Stomach smooth muscle (tissue), 2 donors: Measurements from ENCODE around the gene FOXR1.

ENCODE experiments used
- H3K27ac ChIP-seq: one replicate; pipeline ENCODE4 v1.7.0; 2013; ENCODE audit warnings: mild to moderate bottlenecking, low read length, inconsistent platforms
- H3K27me3 ChIP-seq, 2 donors: one replicate each; pipeline ENCODE4 v1.7.0; 2013; ENCODE audit warnings: low read length in 2 of 2; ENCODE audit not compliant: insufficient read depth in 2 of 2, control insufficient read depth in 1 of 2
- H3K36me3 ChIP-seq, 2 donors: one replicate each; pipeline ENCODE4 v1.7.0; 2013; ENCODE audit warnings: low read length in 2 of 2; ENCODE audit not compliant: control insufficient read depth in 2 of 2, insufficient read depth in 2 of 2
- H3K4me1 ChIP-seq: one replicate; pipeline ENCODE4 v1.7.0; 2013; ENCODE audit warnings: low read length; ENCODE audit not compliant: control insufficient read depth, insufficient read depth
- H3K4me3 ChIP-seq, 2 donors: one replicate each; pipeline ENCODE4 v1.7.0; 2013; ENCODE audit warnings: low read length in 2 of 2
- H3K9ac ChIP-seq, 2 donors: one replicate each; pipeline ENCODE4 v1.7.0; 2013; ENCODE audit warnings: low read length in 2 of 2, mild to moderate bottlenecking in 1 of 2
- H3K9me3 ChIP-seq, 2 donors: one replicate each; pipeline ENCODE4 v1.7.0; 2013; ENCODE audit warnings: low read length in 2 of 2; ENCODE audit not compliant: control insufficient read depth in 2 of 2
- donor health status: healthy.
- donor health status: Pancreatic carcinoma.

The FOXR1 gene

GRCh38 chr11:118971646-118972045 is at the start of gene FOXR1:
Gene FOXR1, plus strand, starts transcription at chr11:118971761. Its CDS starts 171 bp downstream, at chr11:118971932.
- Histone ChIP-seq H3K9me3 (no peaks in the 10 kb centered on the region), H3K9ac (no peak within 1 kb of the TSS), H3K27ac (no peak within 1 kb of the TSS), H3K36me3 (no peaks in the 10 kb centered on the region), H3K4me1 (no peaks in the 10 kb centered on the region), H3K4me3 (no peak within 1 kb of the TSS), H3K27me3 (peaks cover 2 to 11% of the 10 kb centered on the region in 2 donors)

GRCh38 chr11:118921929-118922744 is 49.4 kb upstream of the FOXR1 start:
- H3K27ac ChIP-seq: peak overlapping the region; percentile 85
- peaks cover 78% of the 10 kb centered on the region for H3K4me1 ChIP-seq
- H3K36me3 ChIP-seq: no peaks in the 10 kb centered on the region
- peak overlapping the region; percentile 90 to 91 for H3K9ac ChIP-seq
- H3K4me3 ChIP-seq: peak overlapping the region; percentile 99
- H3K27me3 ChIP-seq: no peaks in the 10 kb centered on the region
- no peaks in the 10 kb centered on the region for H3K9me3 ChIP-seq

DNA sequence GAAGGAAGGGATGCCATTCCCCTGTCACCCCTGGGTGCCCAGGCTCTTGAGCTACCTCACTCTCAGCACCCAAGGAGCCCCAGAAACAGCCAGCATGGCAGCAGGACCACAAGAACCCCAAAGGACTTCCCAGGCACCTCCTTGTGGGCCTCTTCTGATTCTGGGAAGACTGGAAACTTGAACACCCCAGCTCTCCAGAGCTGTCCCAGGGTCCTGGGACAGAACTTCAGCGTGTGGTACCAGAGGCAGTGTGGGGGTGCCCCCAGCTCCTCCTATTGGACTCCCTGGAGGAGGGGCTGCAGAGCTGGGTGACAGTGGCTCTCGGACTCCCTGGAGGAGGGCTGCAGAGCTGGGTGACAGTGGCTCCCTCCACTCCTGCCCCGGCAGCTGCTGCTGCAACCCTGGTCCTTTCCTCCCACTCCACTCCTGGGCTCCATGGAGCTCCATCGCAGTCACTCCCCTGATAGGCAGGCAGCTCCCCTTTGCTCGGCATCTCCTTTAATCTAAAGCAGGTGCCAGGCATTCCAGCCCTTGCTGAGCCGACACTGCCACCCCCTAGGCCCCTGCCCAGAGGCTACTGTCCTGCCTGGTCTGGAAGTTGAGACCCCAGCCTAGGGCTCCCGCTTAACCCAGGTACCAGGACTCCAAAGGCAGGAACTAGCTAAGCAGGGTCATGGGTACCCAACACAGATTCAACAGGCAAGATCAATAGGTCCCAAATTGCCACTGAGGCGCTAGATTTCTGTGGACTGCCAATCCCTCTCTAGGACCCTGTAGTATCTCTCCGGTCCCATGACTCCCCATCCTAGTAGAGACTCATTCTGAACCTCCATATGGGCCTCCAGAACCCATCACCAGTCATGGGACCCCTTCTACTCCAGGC is 48.6 kb upstream of the FOXR1 start:
- H3K4me1 ChIP-seq: peaks cover 79% of the 10 kb centered on the region
- H3K36me3 ChIP-seq: no peaks in the 10 kb centered on the region
- H3K4me3 ChIP-seq: peak overlapping the region; percentile 99
- H3K9ac ChIP-seq: peak overlapping the region; percentile 90 to 91
- H3K27ac ChIP-seq: peak overlapping the region; percentile 85
- H3K27me3 ChIP-seq: no peaks in the 10 kb centered on the region
- H3K9me3 ChIP-seq: no peaks in the 10 kb centered on the region

DNA sequence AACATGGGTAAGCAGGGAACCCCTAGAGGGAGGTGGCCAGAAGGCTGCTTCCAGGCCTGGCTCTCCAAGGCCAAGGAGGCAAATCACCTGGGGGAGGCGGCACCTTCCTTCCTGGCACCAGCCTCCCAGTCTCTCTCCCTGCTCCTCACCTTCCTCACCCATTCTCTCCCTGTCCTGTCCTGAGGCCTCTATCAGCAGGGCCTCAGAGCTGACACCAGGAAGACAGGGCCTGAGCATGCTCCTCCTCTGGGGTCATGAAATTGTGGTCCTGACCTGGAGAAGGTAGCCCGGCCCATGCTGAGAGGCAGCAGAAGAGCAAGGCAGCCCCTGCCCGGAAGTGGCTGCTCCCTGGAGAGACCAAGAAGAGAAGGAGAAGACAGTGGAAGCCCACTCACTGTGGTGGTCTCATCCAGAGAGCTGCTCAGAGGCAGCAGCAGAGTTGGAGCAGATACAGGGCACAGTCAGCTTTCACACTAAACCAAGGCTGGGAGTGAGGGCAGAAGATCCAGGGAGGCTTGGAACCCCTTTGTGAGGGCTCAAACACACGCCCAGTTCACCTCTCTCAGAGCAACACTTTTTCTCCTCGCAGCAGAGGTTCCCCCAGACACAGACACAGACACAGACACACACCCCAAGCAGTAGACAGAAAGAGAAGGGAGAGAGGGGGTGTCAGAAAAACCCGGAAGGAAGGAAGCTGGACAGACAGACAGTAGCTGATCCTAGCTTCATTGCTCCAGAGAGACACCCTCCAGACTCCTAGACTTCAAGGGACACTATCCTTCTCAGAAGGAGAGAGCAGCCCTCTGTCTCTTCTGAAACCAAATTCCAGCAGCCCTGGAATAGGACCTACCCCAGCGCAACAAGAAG is 47.6 kb upstream of the FOXR1 start:
- peak overlapping the region; percentile 90 to 91 for H3K9ac ChIP-seq
- H3K36me3 ChIP-seq: no peaks in the 10 kb centered on the region
- no peaks in the 10 kb centered on the region for H3K9me3 ChIP-seq
- no peaks in the 10 kb centered on the region for H3K27me3 ChIP-seq
- H3K27ac ChIP-seq: peak overlapping the region; percentile 85
- peaks cover 79% of the 10 kb centered on the region for H3K4me1 ChIP-seq
- peak overlapping the region; percentile 99 for H3K4me3 ChIP-seq

DNA sequence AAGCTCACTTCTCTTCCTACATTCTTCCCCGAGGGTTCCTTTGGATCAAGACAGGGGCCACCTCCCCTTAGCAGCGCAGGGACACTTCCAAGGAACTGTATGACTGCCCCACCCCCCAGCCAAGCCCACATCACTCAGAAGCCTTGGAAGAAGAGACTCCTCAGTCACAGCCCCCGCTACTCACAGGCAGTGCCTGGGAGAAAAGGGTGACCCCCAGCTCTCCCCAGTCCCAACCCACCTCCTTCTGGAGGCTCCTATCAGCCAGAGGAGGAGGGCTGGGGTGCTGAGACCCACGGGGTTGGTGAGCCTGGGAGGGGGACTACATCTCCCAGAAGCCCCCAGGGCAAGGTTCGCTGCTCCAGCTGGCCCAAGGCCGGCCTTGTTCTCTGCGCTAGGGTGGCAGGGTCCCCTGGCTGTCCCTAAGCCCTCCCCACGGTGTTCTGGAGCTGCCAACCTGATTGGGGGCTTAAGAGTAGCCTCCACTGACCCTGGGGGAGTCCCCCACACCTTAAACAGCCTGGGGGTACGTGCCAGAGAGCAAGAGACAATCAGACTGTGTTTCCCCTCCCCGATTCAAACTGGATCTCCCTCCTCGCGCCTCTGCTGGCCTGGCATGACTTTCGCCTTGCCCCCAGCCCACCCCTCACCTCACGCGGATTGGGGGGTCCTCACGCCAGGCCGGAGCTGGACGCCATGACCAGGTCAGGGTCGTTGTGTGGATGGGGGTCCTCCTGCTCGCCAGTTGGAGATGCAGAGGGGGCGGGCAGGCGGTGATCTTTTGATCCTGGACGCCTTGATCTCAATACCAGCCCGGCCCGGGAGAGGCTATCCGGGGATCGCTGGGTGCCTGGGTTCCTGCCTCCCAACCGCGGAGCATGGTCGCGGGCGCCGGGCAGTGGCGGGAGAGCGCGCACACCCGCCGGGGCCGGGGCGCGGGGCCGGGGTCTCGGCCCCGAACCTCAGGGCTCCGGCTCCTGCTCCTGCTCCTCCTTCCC is 46.7 kb upstream of the FOXR1 start:
- Histone ChIP-seq H3K9ac (peak overlapping the region; percentile 90 to 91), H3K27ac (peak overlapping the region; percentile 85), H3K27me3 (no peaks in the 10 kb centered on the region), H3K4me3 (peak overlapping the region; percentile 99), H3K4me1 (peaks cover 72% of the 10 kb centered on the region), H3K9me3 (no peaks in the 10 kb centered on the region), H3K36me3 (no peaks in the 10 kb centered on the region)

- Histone ChIP-seq H3K9me3 (no peaks in the 10 kb centered on the region), H3K36me3 (no peaks in the 10 kb centered on the region), H3K9ac (peak overlapping the region; percentile 47 to 49), H3K4me1 (peaks cover 54% of the 10 kb centered on the region), H3K27me3 (no peaks in the 10 kb centered on the region), H3K4me3 (peak overlapping the region; percentile 41 to 84), H3K27ac (peak overlapping the region; percentile 91)
These were observed 43.9 kb upstream of the FOXR1 start for GRCh38 chr11:118927554-118928100.

GRCh38 chr11:118928101-118928869 is 43.3 kb upstream of the FOXR1 start:
- Histone ChIP-seq H3K27me3 (no peaks in the 10 kb centered on the region), H3K4me1 (peaks cover 52% of the 10 kb centered on the region), H3K4me3 (peak overlapping the region; percentile 84 to 88), H3K9ac (peak overlapping the region; percentile 71 to 77), H3K9me3 (no peaks in the 10 kb centered on the region), H3K27ac (peak overlapping the region; percentile 91), H3K36me3 (no peaks in the 10 kb centered on the region)

DNA sequence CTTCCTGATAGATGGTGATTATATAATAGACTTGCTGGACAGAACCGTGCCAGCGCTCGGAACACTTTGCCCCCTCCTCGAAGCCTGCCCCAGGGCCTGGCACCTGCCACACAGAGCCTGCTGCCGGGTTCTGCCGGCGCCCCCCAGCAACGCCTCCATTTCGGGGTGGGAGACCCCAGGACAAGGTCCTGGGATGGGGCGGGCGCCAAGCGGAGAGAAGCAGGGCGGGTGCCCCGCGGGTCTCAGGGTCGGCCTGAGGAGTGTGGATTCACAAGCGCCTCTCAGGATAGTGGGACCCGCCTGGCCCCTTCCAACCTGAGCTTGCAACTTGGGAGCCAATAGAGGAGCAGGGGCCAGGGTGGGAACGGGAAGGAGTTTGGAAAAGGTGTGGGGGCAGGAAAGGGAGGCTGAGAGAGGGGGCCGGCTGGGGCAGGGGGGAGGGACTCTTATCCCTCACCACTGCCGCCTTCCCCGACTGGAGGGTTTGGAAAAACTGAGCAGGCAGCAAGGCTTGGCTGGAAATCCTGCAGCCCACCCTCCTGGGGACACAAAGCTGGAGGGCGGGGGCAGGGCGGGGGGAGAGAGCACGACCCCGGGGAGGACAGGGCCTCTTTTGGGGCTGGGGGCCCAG is 42.6 kb upstream of the FOXR1 start:
- peak overlapping the region; percentile 91 for H3K27ac ChIP-seq
- peak overlapping the region; percentile 71 to 77 for H3K9ac ChIP-seq
- H3K27me3 ChIP-seq: no peaks in the 10 kb centered on the region
- H3K4me3 ChIP-seq: peak overlapping the region; percentile 84 to 88
- H3K36me3 ChIP-seq: no peaks in the 10 kb centered on the region
- H3K9me3 ChIP-seq: no peaks in the 10 kb centered on the region
- peaks cover 50% of the 10 kb centered on the region for H3K4me1 ChIP-seq
